Chondrocyte (in vitro differentiated cells): ENCODE results near the gene HHEX. TPM values are rescaled to one million over a fixed set of nuclear protein-coding genes. Genes with fewer than 3 reads are reported as not detected.

Experiments
- DNase-seq: peaks from one replicate; pipeline ENCODE4 v3.0.0; 2021; ENCODE audit warnings: mixed read lengths, low spot score
- H3K27ac Mint-ChIP-seq: one replicate; pipeline ENCODE4 v1.8.0; 2021; ENCODE audit warnings: mild to moderate bottlenecking, moderate library complexity, mixed read lengths; ENCODE audit not compliant: unreplicated experiment
- H3K27me3 Mint-ChIP-seq: 2 replicates; pipeline ENCODE4 v1.8.0; 2021; ENCODE audit warnings: low read depth, mixed read lengths
- H3K36me3 Mint-ChIP-seq: 2 replicates; pipeline ENCODE4 v1.8.0; 2021; ENCODE audit warnings: low read depth, mixed read lengths
- H3K4me1 Mint-ChIP-seq: 2 replicates; pipeline ENCODE4 v1.8.0; 2021; ENCODE audit warnings: low read depth, mild to moderate bottlenecking, mixed read lengths
- H3K4me3 Mint-ChIP-seq: one replicate; pipeline ENCODE4 v1.8.0; 2021; ENCODE audit warnings: mild to moderate bottlenecking, moderate library complexity, mixed read lengths; ENCODE audit not compliant: unreplicated experiment
- H3K9me3 Mint-ChIP-seq: 2 replicates; pipeline ENCODE4 v1.8.0; 2021; ENCODE audit warnings: low read depth, mixed read lengths
- total RNA-seq: library from RNA; stranded (reverse); gene quantifications from 3 replicates; pipeline ENCODE4 v1.2.1, GENCODE V29; 2021
- TF ChIP-seq, protein P1 (sequence below): fragments of 200-600 bp; sonication (generic); IDR thresholded peaks from 2 replicates; pipeline ENCODE4 v1.5.0; 2021; ENCODE audit warnings: antibody characterized with exemption, mild to moderate bottlenecking, moderate library complexity

The HHEX gene
- total RNA-seq, 1 donor from 2014 or later: 0.80 TPM

DNA sequence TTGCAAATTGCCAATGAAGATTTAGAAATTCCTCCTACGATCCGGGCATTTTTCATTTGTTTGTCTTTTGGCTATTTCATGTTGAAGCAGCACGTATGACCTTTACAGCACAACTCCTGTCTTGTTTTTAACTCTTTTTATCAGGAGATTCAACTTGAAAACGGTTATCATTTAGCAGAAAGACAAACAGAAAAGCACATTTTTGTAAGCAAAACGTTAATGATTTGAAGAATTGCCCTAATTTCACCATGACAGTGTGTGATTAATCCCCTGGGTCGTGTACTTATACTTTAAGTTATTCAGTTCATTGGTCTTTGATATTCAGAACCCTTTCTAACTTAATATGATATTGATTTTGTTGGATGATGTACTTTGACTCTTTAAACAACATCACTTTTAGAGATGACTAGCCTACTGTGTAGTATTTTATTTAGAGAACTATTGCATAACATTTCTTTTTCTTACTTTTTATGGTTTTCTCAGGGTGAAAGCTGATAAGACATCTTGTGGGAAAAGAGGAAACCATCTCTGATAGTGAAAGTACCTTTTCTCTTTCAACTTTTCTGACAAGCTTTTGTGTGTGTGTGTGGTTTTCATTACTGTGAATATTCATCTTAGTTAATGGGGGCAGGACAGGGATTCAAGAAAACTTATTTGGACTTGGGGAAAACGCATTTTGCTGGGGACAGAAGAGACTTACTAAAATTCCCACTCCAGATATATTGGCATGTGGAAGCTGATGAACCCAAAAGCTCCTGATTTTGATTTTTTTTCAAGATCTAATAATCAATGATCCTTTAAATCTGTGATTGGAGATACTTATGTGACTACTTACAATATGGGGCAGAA, 8.1 kb downstream of the HHEX start:
- H3K27ac Mint-ChIP-seq: no peak overlapping the region
- no peak for DNase-seq
- peaks cover 5% of the 10 kb centered on the region for H3K27me3 Mint-ChIP-seq
- H3K4me3 Mint-ChIP-seq: no peak overlapping the region
- no peaks in the 10 kb centered on the region for H3K36me3 Mint-ChIP-seq
- TF ChIP-seq, protein P1, sequence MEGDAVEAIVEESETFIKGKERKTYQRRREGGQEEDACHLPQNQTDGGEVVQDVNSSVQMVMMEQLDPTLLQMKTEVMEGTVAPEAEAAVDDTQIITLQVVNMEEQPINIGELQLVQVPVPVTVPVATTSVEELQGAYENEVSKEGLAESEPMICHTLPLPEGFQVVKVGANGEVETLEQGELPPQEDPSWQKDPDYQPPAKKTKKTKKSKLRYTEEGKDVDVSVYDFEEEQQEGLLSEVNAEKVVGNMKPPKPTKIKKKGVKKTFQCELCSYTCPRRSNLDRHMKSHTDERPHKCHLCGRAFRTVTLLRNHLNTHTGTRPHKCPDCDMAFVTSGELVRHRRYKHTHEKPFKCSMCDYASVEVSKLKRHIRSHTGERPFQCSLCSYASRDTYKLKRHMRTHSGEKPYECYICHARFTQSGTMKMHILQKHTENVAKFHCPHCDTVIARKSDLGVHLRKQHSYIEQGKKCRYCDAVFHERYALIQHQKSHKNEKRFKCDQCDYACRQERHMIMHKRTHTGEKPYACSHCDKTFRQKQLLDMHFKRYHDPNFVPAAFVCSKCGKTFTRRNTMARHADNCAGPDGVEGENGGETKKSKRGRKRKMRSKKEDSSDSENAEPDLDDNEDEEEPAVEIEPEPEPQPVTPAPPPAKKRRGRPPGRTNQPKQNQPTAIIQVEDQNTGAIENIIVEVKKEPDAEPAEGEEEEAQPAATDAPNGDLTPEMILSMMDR: no peak
- H3K4me1 Mint-ChIP-seq: peaks cover 24% of the 10 kb centered on the region
- no peaks in the 10 kb centered on the region for H3K9me3 Mint-ChIP-seq

GRCh38 chr10:92699193-92699517, 9.4 kb downstream of the HHEX start:
- Mint-ChIP-seq H3K4me3 (peak overlapping the region; percentile 77), H3K4me1 (peaks cover 24% of the 10 kb centered on the region), H3K27me3 (peaks cover 8% of the 10 kb centered on the region), H3K9me3 (no peaks in the 10 kb centered on the region), H3K27ac (peak overlapping the region; percentile 83), H3K36me3 (no peaks in the 10 kb centered on the region)
- no peak for DNase-seq
- TF ChIP-seq, protein P1: no peak

GRCh38 chr10:92699518-92700381, 10.0 kb downstream of the HHEX start:
- no peaks in the 10 kb centered on the region for H3K9me3 Mint-ChIP-seq

DNA sequence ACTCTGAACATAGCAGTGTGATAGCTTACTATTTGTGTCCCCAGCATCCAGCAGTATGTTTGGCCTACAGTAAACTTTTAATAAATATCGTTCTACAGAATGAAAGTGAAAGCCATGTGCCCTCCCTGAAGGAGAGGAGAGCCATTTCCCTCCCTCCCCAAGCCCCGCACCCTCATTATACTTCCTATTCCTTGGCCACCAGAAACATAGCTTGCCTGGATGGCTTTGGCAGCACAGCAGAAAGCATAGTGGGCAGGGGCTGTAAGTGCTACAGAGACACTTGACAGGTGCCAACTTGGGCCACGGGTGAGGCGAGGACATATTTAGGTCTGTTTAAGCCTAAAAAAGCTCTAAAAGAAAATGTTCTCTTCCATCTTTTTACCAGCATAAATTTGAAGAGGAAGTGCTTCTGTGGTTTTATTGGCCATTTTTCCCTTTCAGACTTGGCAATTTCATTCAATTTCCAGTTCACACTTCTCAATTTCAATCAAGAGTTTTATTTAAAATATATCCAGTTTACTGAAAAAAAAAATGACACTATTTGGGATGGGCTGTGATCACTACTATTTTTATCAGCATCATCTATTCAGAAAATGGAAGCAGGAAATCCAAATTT, 12.7 kb downstream of the HHEX start:
- Mint-ChIP-seq H3K4me3 (no peak overlapping the region), H3K36me3 (no peaks in the 10 kb centered on the region), H3K9me3 (no peaks in the 10 kb centered on the region), H3K4me1 (peaks cover 14% of the 10 kb centered on the region), H3K27ac (no peak overlapping the region), H3K27me3 (peaks cover 12% of the 10 kb centered on the region)
- no peak for DNase-seq
- TF ChIP-seq, protein P1: no peak

More at GRCh38 chr10:92699518-92700381, 10.0 kb downstream of the HHEX start:
- TF ChIP-seq, protein P1: peak; percentile 27
- Mint-ChIP-seq H3K4me3 (peak overlapping the region; percentile 77), H3K4me1 (peaks cover 24% of the 10 kb centered on the region), H3K27ac (peak overlapping the region; percentile 83), H3K36me3 (no peaks in the 10 kb centered on the region), H3K27me3 (peaks cover 8% of the 10 kb centered on the region)
- no peak for DNase-seq
